ENCODE measurements around the gene GOLGA6L22.
"Not testable (repeated sequence)": the region's sequence is repeated elsewhere in the genome, so short reads cannot be mapped to it uniquely, and the experiment has no call there.

Gene GOLGA6L22, protein sequence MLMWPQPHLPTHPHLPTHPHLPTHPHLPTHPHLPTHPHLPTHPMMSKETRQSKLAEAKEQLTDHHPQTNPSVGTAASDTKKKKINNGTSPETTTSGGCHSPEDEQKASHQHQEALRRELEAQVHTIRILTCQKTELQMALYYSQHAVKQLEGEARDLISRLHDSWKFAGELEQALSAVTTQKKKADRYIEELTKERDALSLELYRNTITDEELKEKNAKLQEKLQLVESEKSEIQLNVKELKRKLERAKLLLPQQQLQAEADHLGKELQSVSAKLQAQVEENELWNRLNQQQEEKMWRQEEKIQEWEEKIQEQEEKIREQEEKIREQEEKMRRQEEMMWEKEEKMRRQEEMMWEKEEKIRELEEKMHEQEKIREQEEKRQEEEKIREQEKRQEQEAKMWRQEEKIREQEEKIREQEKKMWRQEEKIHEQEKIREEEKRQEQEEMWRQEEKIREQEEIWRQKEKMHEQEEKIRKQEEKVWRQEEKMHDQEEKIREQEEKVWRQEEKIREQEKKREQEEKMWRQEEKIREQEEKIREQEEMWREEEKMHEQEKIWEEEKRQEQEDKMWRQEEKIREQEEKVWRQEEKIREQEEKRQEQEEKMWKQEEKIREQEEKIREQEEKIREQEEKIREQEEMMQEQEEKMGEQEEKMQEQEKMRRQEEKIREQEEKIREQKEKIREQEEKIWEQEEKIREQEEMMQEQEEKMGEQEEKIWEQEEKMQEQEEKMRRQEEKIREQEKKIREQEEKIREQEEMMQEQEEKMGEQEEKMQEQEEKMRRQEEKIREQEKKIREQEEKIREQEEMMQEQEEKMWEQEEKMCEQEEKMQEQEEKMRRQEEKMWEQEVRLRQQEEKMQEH

DNA sequence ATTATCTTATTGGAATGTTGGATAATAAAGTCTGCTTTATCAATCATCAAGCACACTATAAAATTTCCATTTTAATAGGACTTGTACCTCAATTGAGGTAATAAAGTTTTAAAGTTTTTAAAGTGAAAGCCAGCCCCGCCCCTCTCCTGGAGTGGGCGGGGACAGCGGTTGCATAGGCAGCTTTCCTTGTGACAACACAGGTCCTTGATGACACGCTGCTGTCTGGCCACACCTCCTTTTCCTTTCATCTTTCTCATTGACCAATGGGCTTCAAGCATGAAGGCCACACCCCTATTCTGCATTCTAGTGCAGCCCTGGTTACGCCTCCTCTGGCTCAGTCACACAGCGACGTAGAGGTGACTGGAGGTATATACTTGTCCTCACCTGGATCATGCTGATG, at the start of gene GOLGA6L22:
Gene GOLGA6L22, plus strand, starts transcription at position 301 of the 400 bp plus-strand sequence. Its CDS starts 91 bp downstream, at position 392.
- not testable (repeated sequence) for DNase-seq (ENCODE audit: low spot score)

DNA sequence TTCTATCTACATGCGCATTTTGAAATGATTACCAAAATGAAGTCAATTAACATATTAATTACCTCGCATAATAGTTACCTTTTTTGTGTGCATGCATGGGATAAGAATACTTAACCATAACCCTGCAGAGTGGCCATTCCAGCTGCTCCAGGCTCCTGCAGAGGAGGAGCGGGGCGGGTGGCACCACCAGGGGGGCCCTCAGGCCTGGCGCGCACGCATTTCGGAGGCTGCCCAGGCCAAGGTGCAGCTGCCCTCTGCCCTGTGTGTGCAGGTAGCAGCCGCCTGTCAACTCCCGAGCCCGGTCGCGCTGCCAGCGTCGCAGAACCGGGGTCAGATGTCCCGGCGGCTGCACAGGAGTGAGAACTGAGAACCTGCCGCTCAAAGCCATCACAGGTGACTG, 41.4 kb upstream of the GOLGA6L22 start:
- DNase-seq (ENCODE audit: low spot score): not testable (repeated sequence)

DNA sequence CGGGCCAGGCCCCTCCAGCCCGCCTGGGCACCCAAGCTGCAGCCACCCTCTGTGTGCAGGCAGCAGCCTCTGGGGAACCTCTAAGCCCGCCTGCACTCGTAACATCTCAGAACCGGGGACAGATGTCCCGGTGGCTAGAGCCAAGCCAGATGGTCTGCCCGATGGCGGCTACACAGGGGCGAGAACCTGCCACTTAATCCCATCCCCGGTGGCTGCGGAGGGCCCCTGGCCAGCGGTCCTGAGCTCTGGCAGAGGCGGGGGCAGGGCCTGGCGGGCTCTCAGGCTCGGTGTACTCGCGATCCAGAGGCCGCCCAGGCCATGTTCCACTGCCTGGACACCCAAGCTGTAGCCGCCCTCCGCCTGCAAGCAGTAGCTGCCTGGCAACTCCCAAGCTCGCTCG, 40.9 kb upstream of the GOLGA6L22 start:
- not testable (repeated sequence) for DNase-seq (ENCODE audit: low spot score)

DNA sequence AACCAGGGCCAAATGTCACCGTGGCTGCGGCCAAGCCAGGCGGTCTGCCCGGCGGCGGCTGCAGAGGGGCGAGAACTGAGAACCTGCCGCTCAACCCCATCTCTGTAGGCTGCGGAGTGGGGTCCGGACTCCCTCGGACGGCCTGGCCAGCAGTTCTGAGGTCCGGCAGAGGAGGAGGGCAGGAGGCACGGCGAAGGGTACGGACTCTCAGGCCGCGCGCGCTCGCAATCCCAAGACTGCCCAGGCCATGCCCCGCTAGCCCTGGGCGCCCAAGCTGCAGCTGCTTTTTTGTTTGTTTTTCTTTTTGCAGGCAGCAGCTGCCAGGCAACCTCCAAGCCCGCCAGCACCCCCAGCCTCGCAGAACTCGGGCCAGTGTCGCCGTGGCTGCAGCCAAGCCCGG, 40.5 kb upstream of the GOLGA6L22 start:
- DNase-seq (ENCODE audit: low spot score): not testable (repeated sequence)

DNA sequence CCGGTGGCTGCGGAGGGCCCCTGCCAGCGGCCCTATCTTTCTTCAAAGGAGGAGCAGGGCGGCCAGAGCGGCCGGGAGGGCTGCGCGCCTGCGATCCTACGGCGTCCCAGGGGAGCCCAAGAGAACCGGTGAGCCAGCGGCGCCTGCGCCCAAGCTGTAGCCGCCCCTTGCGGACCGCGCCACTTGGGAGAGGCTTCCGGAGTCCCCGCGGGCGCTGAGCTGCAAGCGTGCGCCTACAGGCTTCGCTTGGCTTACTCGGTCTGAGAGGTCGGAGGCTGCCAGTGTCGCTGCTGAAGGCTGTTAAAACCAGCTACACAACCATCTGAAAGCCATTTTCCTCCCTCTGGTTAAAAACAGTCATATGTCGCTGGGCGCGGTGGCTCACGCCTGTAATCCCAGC, 40.0 kb upstream of the GOLGA6L22 start:
- not testable (repeated sequence) for DNase-seq (ENCODE audit: low spot score)

DNA sequence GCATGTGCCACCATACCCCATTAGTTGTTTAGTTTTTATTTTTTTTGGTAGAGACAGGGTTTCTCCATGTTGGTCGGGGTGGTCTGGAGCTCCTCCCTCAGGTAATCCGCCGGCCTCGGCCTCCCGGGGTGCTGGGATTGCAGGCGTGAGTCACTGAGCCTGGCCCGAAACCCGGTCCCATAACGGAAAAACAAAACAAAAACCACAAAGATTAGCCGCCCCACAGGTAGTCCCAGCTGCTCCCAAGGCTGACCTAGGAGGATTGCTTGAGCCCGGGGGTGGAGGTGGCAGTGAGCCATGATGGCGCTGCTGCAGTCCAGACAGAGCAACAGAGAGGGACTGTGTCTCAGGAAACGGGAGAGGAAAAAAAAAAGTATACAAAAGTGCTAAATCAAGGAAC, 38.4 kb upstream of the GOLGA6L22 start:
- DNase-seq (ENCODE audit: low spot score): not testable (repeated sequence)

DNA sequence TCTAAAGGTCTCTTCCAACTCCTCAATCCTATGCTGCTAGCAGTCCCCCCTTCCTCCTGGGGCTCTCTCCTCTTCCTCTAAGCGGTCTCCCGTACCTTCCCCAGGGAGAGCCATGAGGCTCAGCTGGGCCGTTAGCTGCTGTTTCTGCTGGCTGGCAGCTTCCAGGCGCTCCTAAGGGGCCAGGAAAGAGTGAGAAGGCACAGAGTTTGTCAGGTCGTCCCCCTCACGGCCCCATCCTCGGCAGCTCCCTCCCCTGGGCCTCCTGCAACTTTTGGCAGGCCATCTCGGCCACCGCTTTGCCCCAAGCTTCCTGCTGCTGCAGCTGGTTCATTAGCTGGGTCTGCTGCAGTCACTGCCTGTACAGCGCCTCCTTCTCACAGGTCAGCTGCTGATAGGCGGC, 29.3 kb upstream of the GOLGA6L22 start:
- DNase-seq (ENCODE audit: low spot score): not testable (repeated sequence)

DNA sequence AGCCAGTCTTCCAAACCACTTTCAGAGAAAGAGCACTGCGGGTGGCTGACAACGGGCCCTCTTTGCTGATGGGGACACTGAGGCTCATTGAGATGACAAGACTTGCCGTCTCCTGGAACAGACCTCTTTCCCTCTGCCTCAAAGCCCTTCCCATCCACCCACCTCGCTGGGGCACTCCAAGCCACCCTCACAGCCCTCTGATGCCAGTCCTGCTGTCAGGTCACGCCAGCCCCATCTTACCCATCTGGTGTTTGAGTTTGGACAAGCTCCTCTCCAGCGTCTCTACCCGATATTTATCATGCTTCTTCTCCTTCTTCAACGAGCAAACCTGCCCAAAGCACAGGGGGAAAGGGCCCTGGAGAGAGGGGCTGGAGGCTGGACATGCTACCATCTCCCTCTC, 27.0 kb upstream of the GOLGA6L22 start:
- not testable (repeated sequence) for DNase-seq (ENCODE audit: low spot score)

DNA sequence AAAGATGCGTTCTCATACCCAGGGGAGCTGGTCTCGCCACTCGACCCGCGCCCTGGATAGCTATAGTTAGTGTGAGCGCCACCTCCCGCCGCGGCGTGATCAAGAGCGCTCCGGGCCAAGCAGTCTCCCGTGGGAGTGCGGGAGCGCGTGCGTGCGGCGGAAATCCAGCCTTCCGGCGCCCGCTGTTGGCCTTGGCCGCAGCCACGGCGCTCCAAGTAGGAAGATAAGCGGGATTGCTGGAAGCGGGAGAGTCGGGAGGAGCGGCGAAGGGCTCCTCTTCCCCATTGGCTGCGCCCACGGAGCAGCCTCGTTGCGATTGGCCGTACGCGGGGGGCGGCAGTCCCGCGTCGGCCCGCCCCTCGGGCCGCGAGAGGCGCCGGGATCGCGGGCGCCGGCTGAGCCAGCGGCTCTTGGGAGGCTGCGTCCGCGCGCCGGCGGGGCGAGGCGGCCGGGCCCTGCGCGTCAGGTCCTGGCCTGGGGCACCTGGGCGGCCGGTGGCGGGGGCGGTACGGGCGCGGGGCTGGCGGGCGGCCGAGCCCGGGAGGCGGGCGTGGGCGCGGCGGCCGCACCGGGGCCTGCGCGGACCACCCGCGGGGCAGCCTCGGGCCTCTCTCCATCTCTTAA, 35.9 kb downstream of the GOLGA6L22 start:
- not testable (repeated sequence) for DNase-seq (ENCODE audit: low spot score)

DNA sequence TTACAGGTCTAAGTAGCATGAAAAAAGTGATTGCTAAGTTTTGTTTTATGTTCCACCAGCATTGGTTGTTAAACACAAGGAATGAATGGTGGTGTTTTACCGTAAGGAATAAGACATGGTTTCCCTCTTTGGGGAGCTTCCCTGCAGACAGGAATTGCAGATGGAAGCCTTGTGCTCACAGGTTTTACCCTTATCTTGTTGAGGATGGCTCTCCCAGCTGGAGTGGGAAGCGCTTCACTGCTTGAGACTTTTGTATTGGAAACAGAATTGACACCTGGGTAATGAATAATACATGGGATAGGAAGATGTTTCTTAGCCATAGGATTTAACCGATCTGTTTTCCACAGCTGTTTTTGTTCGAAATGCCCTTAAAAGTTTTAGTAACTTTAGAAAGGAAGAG, 38.5 kb downstream of the GOLGA6L22 start:
- not testable (repeated sequence) for DNase-seq (ENCODE audit: low spot score)

DNA sequence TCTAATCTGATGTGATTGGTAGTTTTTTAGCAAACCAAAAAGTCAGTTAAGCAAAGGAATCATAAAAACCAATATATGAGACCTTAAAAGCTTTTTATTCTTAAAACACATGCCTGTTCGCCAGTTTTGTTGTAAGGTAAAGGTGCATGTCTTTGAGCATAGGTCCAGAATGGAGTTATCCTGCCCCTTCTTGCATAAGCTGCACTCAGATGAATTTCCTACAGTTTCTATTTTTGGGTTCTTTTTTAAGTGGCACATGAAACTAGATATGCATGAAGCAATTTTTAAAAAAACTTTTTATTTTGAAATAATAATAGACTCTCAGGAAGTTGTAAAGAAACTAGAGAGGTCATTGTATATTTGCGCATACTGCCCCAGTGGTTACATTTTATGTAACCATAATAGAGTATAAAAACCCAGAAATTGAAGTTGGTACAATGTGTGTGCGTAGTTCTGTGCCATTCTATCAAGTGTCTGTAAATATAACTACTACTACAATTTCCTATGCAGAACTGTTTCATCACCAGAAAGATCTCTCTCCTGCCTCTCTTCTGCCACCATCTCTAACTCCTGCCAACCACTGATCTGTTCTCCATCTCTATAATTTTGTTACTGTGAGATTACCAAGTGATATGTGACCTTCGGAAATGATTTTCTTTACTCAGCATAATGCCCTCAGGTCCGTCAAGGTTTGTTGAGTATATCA, 39.7 kb downstream of the GOLGA6L22 start:
- not testable (repeated sequence) for DNase-seq (ENCODE audit: low spot score)

DNA sequence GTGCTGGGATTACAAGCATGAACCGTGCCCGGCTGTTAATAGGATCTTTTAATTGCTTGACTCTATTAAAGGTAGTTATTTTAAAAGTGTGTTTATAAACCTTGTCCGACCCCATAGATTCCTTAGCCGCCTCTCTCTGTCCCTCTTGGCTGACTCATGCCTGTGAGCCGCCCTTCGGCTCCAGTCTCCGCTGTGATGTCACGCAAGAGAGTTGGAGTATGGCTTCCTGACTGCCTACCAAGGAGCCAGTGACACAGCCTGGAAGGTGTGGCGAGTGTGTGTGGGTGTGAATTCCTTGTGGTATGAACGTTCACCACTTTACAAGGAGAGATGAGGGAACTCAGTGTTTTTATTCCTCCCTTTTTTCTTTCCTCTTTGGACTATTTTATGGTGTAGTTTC, 43.6 kb downstream of the GOLGA6L22 start:
- not testable (repeated sequence) for DNase-seq (ENCODE audit: low spot score)

DNA sequence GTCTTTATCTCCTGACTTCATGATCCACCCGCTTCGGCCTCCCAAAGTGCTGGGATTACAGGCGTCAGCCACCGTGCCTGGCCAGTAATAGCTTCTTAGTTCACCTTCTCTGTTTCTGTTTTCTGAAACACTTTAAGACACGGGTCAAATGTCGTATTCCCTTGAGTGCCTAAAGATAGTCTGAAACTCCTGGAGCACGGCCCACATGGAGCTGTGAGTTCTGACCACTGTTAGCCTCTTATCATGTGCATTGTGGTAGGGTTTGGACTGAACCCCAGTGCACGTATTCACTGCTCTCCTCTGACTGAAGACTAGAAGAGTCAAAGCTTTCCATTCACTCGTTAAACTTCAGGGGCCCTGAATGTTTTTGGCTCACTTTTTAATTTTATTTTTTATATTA, 48.3 kb downstream of the GOLGA6L22 start:
- not testable (repeated sequence) for DNase-seq (ENCODE audit: low spot score)

DNA sequence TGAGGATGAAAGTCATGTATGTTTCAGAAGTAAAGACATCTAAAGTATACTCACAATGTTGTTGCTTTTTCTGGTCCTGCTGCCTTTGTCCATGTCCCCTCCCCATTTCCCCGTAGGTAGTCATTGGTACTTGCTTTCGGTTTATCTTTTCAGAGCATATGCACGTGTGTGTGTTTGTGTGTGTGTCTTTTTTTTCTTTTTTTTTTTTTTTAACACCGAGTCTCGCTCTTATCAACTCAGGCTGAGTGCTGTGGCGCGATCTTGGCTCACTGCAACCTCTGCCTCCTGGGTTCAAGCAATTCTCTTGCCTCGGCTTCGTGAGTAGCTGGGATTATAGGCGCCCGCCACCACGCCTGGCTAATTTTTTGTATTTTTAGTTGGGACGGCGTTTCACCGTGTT, 57.4 kb downstream of the GOLGA6L22 start:
- DNase-seq (ENCODE audit: low spot score): not testable (repeated sequence)
